ENCODE measurements around the gene PTPRT. TPM values are rescaled to one million over a fixed set of nuclear protein-coding genes. Genes with fewer than 3 reads are reported as not detected.

Gene PTPRT
- polyA plus RNA-seq, 1 donor: 0.53 TPM

DNA sequence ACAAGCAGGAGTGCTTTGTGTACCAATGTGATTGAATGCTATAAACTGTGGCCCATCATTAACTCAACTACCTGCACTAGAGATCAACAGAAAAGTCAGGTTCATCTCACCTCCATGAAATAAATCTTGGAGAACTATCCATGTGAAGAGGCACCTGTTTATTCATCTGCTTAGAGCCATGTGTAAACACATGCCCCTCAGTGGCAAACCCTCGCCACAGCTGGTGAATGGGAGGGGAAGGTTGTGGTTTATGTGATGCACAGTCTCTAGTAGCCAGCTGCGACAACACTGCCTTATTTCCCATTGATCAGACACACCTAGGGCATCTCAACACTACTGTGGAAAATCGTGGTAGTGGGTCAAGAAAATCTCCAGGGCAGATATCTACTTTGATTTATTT lies 640.2 kb downstream of the PTPRT start:
- DNase-seq: no peak

DNA sequence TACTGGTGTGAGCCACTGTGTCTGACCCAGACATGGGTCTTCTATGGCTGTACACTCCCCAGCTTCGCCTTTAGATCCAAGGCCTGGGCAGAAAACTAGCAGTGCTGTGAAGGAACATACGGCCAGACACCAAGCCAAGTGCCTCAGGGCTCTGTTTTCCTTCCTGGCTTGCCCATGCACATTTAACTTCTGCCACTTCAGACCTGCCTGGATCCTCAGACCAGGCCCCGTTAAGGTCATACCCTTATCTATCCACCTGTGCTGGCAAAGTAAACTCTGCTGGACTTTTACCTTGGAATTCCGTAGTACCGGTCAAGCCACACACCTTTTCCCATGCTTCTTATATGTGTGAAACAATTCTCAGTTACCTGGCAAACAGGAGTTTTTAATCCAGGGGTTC lies 644.8 kb downstream of the PTPRT start:
- DNase-seq: no peak

DNA sequence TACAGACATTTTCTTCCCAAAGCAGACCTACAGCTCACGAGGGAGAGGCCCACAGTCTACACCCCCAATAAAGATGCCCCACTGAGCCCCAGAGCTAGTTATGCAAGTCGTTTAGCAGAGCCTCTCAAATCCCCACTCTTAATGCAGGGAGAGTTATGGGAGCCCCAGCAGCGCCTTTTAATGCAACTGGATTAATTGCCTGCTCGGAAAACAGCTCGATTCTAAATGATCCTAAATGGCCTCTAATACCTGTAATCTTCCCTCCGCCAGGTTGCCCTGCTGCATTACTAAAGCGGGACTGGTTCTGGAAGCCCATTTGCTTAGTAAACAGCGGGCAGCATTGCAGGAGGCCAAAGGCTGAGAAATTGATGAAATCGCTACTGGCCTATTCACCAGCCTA lies 656.9 kb downstream of the PTPRT start:
- DNase-seq: no peak

DNA sequence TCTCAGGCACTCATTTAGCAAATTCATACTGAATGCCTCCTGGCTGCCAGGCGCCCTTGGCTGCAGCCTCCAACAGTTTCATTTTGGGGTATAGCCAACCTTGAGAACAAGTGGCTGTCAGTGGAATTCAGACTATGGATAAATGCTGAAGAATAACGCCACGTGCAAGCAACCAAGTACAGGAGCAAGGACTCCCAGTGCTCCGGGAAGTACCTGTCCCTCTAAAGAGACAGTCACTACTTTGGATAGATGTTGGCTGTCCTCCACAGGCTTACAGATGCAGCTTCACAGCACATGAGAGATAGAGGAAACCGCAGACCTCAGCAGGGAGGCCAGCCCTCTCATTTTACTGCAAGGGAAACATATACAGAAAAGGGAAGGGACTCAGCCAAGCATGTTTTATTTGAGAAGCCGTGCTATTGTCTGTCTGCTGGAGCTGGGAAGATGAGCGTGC lies 658.2 kb downstream of the PTPRT start:
- DNase-seq: no peak

DNA sequence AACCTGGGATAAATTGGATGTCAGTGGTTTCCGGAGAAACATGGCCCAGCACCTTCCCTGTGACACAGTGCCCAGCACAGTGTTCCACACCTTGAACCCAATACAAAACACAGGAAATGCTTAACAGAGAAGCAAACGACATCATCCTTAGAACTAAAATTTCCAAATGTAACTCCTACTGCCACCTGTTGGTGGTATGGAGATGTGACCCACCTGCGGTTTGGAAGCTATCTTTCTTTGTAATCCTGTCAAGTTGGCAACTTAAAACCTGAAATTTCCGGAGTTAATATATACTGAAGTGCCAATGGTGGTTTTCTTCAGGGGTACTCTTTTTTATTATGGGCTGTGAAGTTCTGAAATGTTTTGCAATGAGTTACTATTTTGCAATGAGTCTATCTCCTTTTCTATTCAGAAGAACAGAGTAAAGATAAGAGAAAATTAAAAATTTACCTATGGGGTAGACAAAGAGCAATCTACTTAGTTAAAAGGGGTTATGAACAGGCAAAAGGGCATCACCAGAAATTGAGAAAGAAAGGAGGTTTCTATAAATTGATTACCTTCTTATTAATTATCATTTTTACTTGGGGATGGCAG lies 658.8 kb downstream of the PTPRT start:
- DNase-seq: peak; percentile 17

DNA sequence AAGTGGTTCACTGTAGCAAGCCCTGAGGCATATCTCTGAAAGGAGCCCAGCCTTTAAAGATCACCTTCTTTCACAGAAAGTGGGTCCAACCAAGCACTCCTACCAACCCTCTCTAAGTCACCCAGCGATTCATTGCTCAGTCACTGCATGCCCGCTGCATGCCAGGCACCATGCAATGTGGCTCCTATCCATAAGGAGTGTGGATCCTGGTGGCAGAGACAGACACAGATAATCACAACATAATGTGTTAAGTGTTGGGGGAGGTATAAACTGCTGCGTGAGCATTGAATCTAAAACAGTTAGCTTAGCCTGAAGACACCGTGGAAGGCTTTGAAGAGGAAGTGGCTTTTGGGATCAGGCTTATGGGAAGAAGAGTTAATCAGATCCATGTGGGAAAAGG lies 659.5 kb downstream of the PTPRT start:
- no peak for DNase-seq

DNA sequence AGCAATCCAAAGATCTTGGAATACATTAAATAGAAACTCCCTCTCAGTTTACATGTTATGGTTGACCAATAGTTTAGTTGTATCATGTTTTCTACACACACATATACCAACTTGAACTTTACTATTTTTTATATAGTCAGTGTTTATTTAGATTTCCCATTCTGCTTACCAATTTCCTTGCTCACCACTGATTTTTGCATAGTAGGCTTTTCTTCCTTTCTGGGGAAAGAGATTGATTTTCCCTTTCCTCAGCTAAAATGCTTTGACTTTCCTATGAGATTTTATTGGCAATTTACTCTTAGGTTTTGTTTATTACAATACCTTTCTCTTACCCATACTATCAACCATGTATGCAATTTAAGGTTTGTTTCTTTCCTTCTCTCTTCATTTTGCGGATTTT lies 665.6 kb downstream of the PTPRT start:
- DNase-seq: no peak

DNA sequence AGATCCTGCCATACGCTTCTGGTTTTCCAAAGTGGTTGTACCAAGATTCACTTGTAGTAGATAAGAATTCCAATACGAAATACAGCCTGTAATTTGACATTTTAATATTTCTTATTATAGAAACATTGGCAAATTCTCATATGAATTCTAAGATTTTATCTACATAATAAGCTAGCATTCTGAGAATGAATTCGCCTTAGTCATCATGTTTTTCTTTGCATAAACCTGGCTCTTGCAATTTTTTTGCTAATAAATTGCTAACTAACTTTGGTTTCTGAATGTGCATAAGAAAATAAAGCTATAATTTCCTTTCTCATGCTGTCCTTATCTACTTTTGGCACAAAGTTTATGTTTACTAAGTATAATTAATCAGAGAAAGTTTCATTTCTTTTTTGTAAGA lies 673.0 kb downstream of the PTPRT start:
- DNase-seq: no peak

DNA sequence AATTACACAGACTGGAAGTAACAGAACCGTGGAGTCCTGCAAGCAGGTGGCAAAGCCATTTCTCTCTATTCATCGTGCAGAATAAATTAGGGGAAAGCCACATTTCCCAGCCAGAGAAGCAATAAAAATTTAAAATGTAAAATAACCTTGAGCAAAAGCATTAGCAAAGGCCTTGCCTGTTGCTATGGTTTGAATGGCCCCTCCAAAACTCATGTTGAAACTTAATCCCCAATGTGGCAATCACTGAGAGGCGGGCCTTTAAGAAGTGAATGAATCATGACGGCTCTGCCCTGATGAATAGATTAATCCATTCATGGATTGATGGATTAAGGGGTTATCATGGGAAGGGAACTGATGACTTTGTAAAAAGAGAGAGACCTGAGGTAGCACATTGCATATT lies 679.0 kb downstream of the PTPRT start:
- no peak for DNase-seq

DNA sequence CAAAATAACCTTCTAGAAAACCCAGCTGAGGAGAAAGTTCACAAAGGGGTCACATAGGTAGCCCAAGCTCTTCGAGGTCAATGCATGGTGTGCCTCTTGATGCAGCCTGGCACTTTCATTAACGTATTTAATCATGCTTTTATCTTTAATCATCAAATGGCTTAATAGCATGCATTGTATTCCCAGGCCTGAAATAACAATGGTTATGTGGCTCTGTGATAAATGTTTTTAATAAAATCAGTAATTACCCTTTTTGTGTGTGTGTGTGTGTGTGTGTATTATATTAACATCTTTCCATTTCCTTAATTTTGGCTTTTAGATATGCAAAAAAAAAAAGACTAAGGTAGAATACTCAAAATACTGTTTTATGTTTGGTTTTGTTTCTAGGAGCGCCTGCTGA lies 681.8 kb downstream of the PTPRT start:
- no peak for DNase-seq

DNA sequence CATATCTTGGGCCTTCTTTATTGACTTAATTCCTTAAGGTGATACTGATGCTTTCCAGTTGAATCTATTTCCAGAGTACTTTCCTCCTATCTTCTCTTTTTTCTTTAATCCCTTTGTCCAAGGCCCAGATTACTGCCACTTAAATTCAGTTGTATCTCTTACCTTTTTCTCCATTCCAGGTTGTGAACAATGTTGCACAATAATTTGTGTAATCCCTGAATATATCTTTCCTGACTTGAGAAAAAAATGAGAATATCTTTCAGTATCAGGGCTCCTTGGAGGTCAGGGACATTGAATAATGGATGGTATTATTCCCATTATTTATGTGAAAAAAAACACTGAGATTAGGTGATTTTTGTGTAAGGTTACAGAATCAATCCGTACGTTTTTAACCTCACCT lies 683.3 kb downstream of the PTPRT start:
- no peak for DNase-seq

DNA sequence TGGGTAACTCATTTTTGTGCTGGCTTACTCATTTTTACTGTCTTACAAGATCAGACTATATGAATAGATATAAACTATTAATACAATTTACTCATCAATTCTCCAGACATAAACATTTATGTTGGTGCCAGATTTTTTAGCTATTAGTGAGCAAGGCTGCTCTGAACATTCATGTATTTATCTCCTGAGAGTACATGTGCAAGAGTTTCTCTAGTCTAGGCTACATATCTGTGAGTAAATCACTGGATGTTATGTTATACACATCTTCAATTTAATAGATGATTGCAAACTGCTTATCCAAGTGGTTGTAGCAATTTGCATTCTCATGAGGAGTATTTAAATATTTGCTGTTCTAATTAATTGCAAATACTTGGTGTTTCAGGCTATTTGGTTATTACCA lies 687.1 kb downstream of the PTPRT start:
- no peak for DNase-seq

DNA sequence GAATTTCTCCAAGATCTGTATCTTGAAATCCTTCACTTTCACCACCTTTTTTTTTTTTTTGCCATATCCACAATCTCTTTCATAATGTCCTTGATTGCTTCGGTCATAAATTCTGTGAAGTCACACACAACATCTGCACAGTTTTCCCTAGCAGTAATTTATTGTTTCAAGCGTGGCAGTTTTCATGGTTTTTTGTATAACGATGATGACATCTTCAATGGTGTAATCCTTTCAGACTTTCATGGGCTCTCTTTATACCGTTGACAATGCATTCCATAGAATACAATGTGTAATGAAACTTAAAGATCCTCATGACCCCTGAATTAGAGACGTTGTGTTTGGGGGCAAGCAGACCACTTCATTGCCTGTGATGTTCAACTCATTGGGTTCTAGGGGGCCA lies 693.1 kb downstream of the PTPRT start:
- DNase-seq: no peak

DNA sequence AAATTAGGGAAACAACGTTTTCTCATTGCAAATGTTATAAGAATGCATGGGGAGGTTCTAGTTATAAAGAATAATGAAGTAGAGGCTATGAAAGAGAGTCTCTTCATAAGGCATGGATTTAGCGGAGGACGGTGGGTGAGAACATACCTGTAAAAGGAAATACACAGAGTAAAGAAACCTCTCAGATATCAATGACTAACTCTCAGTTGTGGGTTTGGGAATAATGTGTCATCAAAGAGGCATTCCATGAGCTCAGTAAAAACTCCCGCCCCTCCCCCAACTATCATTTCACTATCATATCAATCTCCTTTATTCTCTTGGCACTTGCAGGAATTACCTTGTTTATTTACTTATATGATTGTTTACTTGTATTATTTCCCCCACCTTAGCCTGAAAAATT lies 695.4 kb downstream of the PTPRT start:
- no peak for DNase-seq

DNA sequence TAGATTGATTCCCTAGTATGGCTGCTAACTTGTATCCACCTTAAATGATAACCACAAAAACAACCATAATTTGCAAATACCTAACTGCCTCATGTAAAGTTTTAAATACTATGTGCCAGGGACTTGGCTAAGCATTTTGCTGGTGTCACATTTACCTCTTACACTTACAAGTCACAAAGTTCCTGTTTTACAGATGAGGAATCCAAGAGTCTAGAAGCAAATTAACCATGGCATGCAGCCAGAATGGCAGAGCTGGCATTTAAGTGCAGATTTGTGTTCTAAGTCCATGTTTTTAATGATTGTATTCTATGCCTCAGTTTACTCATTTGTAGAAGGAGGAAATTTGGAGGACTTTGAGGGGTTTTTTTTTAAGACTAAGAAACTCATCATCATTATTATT lies 696.7 kb downstream of the PTPRT start:
- no peak for DNase-seq

DNA sequence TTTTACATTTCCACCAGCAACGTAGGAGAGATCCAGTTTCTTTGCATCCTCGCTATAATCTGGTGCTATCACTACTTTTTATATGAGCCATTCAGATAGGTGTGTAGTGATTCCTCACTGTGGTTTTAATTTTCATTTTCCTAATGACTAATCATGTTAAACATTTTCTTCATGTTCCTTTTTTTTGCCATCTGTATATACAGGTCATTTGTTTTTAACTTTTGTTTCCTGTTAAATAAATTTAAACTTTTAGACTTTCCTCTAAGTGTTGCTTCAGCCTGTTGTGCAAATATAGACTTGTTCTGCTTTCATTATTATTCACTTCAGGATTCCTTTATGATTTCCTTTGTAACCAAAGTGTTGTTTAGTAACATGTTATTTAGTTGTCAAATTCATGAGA lies 697.4 kb downstream of the PTPRT start:
- DNase-seq: no peak

DNA sequence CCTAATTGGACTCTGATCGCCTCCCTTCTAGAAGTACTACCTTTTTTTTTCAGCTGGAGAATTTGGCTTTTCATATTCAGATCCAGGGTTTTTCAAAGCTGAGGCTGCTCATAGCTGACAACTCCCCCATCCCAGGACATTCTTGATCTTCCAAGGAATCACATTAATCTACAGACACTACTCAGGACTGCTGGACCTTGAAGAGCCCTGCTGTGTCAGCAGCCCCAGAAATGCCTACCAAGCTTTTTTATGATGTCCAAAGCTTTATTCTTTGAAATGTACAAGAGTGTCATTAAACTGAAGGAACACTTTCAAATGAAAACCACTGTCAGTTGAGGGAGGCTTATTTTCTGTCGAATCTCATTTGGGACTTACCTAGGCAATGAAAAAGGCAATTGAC lies 704.1 kb downstream of the PTPRT start:
- peak; percentile 30 for DNase-seq

DNA sequence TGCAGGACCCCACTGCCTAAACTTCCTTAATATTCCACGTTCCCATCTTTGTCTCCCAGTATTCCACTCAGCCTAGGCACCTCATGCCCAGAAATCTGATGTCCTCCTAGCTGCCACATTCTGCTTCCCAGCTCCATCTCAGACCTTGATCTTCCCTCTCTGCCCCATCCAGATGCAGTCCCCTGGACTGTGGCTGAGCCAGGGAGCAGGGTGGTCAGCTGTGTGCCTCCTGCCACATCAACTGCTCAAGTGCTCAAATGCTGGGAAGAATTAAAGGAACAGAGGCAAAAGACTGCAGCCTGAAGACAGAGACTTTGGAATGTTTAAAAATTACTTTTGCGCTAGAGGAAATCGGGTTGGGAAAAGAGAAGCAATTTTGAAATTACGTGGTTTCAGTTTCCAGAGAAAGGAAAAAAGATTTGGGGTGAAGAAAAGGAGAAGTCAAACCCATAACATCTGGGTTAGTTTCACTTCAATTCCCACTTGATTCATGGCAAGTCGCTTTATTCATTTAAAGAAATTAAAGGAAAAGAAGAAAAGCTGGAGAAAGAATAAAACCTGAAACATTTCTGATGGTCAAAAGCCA lies 704.8 kb downstream of the PTPRT start:
- no peak for DNase-seq

DNA sequence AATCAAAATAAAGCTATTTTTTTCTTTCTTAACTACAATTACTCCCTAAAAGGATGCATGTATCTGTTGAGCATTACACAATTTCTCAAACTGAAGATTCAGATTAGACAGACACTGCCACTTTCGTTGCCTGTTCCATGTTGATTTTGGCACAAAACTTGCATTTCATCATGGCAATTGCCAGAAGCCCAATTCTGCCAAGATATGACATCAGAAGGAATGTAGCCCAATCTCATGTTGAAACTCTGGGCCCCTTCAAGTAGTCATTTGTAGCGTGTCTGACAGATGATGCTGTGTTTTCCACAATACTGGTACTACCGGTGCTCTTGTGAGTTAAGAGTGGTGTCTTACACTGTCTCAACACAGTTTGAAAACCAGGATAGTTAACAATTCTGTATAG lies 705.4 kb downstream of the PTPRT start:
- no peak for DNase-seq

DNA sequence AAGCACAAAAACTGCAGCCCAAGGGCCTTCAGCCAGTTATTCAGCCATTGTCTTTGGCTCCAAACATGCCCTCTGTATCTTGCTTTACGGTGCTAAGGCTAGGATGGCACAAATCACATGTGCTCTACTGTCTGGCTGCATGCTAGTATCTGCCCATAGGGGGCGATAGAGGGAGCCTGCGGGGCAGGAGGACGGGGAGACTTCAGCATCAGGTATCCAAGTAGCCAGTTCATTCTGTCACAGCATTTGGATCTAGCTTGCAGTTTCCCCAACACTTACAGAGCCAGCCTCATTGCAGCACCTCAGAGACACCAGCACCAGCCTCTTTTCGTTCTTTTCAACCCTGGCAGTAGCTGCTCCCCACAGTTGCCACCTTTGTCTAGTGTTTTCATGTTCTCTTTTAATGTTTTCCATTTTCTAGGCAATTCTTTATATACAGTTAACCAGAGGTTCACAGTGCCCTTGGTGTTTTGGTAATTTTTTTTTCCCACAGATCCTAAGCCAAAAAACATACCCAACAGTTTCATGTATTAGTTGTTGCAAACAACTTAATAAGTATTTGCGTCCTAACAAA lies 705.9 kb downstream of the PTPRT start:
- no peak for DNase-seq

DNA sequence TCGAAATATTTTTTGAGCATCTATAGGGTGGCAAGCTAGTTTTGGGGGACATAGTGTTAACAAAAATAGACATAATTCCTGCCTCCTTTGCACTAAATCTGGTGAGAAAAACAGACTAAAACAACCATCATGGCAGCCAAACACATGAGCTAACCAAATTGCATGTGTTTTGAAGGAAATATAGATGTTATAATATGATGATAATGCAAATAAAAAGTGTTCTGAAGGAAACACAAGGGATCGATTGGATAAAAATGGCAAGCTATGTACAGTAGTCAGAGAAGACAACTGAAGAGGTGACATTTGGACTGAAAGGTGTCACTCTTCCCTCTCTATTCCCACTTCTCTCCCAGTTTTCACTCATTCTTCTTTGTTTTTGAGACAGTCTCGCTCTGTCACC lies 706.9 kb downstream of the PTPRT start:
- no peak for DNase-seq

DNA sequence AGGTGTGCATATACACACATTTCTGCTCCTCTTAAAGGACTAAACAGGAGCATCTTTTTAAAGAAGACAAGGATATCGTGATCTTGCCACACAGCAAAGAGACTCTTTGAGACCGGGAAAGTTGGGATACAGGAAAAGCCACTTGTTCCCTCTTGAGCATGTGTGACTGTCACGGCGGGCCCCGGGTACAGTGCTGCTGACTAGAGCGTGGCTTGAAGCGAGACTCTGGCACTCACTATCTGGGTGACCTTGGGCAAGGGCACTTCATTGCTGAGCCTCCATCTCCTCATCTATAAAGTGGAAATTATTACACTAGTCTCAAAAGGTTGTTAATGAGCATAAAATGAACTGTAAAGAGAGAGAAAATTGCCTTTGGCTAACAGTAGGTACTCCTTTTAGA lies 713.9 kb downstream of the PTPRT start:
- no peak for DNase-seq

DNA sequence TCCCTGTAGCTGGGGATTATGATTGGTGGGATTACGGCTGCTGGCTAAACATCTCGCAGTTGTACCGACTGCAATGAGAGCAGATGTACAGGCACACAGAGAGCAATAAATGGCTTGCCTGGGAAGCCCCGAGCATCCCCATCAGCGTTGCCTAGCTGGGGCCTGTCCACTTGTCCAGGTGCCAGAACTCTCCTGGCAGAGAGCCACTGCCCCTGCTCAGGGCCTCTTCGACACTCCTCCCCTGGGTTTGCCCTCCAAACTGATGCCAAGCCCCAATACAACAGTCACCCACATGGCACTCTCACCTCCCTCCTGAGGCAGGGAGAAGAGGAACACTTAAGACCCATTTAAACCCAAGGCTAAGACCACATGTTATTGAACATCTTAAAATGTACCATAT lies 715.1 kb downstream of the PTPRT start:
- no peak for DNase-seq

DNA sequence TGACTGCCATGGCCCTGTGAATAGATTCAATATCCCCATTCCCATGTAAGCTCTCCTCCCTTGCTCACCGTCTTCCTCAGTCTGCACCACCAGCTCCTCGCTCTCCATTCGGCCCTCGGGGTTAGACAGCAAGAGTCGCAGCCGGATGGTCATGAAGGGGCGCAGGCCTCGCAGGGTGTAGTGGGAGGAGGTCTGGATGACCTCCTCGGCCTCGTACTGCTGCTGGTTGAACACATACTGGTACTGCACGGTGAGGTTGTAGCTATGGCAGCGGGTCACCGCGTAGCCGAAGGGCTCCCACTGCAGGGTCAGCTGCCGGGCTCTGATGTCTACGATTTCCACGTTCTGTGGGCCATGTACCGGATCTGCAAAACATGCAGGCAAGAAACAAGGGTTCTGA lies 717.5 kb downstream of the PTPRT start:
- no peak for DNase-seq

Measured in left kidney (tissue), 2 donors.